GM12874 (cell line): ENCODE measurements around the gene CDH16.

Source experiments
- CTCF ChIP-seq: IDR thresholded peaks from 2 replicates; pipeline ENCODE4 v1.5.1; 2011; ENCODE audit warnings: low read depth, mild to moderate bottlenecking, control low read depth, low read length, moderate library complexity; ENCODE audit not compliant: insufficient read depth

CDH16 gene

GRCh38 chr16:66917741-66918140 is 944 bp downstream of the CDH16 start:
- TF ChIP-seq CTCF, result no peak

- TF ChIP-seq CTCF, result no peak
These were observed 2.2 kb downstream of the CDH16 start for GRCh38 chr16:66916518-66916917.

GRCh38 chr16:66915041-66915440 is 3.6 kb downstream of the CDH16 start:
- TF ChIP-seq CTCF, result no peak

- no peak for TF ChIP-seq CTCF
These were observed 4.1 kb downstream of the CDH16 start for GRCh38 chr16:66914541-66914940.

GRCh38 chr16:66913711-66914110 is 5.0 kb downstream of the CDH16 start:
- no peak for TF ChIP-seq CTCF

GRCh38 chr16:66913081-66913480 is 5.6 kb downstream of the CDH16 start:
- TF ChIP-seq CTCF, result no peak

GRCh38 chr16:66911801-66912200 is 6.9 kb downstream of the CDH16 start:
- no peak for TF ChIP-seq CTCF

- TF ChIP-seq CTCF, result no peak
These were observed 7.6 kb downstream of the CDH16 start for GRCh38 chr16:66911112-66911511.
